HCT116 (cell line): ENCODE data around the gene DIDO1. TPM values are rescaled to one million over a fixed set of nuclear protein-coding genes. Genes with fewer than 3 reads are reported as not detected.

Source experiments
- ATAC-seq: fragments of 200-7000 bp; cut with Tn5 transposase; 2 replicates; pipeline ENCODE4 v1.9.1; 2020; ENCODE audit warnings: mild to moderate bottlenecking, moderate library complexity
- BruUV-seq: library from RNA; stranded (reverse); fragments of 400-500 nt; replicated peaks from 2 replicates; lab custom pipeline; 2021; lab: Mats Ljungman, UMichigan
- CTCF ChIA-PET: fragments of 300-600 bp; sonication (Branson Sonifier 250); formaldehyde crosslinking; loops from one replicate; lab custom pipeline; 2021; ENCODE audit warnings: antibody characterized with exemption; lab: Charles Lee
- POLR2A ChIA-PET: fragments of 300-600, 350-600 bp; sonication (Branson Sonifier 250); formaldehyde crosslinking; loops from one replicate; lab custom pipeline; 2021; ENCODE audit warnings: antibody characterized with exemption; lab: Charles Lee
- RAD21 ChIA-PET, 2 experiments: fragments of 300-600 bp; sonication (Branson Sonifier 250); formaldehyde crosslinking; loops; one replicate each; lab custom pipeline; 2023; ENCODE audit warnings: low total read pairs in 2 of 2; ENCODE audit not compliant: uncharacterized antibody in 2 of 2, unreplicated experiment in 2 of 2, low non-redundant PET in 1 of 2; lab: Charles Lee
- DNase-seq: peaks from one replicate; pipeline ENCODE4 v3.0.0-alpha.2; 2010; ENCODE audit warnings: low read depth, low spot score
- H2AFZ ChIP-seq: fragments of 200-600 bp; shearing (Covaris generic), sonication (generic); 2 replicates; pipeline ENCODE4 v1.6.1; 2017; ENCODE audit warnings: low read depth, mixed run types, mixed read lengths, antibody characterized with exemption, low read length; ENCODE audit not compliant: poor library complexity, severe bottlenecking
- H3K27ac ChIP-seq: 2 replicates; pipeline ENCODE4 v1.5.1; 2012; ENCODE audit warnings: low read depth, low read length
- H3K27me3 ChIP-seq: fragments of 200-600 bp; sonication (generic); 2 replicates; pipeline ENCODE4 v1.6.1; 2016; ENCODE audit warnings: mixed run types, low read length, mixed read lengths; ENCODE audit not compliant: insufficient read depth
- H3K36me3 ChIP-seq, 2 experiments: fragments of 200-500 bp in 1 of 2; fragments of 200-600 bp in 1 of 2; sonication (Bioruptor generic) in 1 of 2; sonication (generic) in 1 of 2; 2 replicates each; pipeline versions ENCODE4 v1.5.1 to v1.6.1; 2014 to 2016; ENCODE audit warnings: low read length in 2 of 2, inconsistent platforms in 1 of 2, mixed read lengths in 1 of 2, mixed run types in 1 of 2; ENCODE audit not compliant: insufficient read depth in 2 of 2, control insufficient read depth in 1 of 2
- H3K4me1 ChIP-seq, 2 experiments: fragments of 200-600 bp in 1 of 2; sonication (generic) in 1 of 2; 2 replicates each; pipeline versions ENCODE4 v1.5.1 to v1.6.1; 2012 to 2017; ENCODE audit warnings: low read length in 2 of 2, inconsistent platforms in 1 of 2, mild to moderate bottlenecking in 1 of 2, mixed read lengths in 1 of 2, mixed run types in 1 of 2, moderate library complexity in 1 of 2; ENCODE audit not compliant: insufficient read depth in 2 of 2, control insufficient read depth in 1 of 2
- H3K4me2 ChIP-seq: fragments of 200-600 bp; sonication (generic); 2 replicates; pipeline ENCODE4 v1.6.1; 2017; ENCODE audit warnings: mixed run types, low read length, mixed read lengths
- H3K4me3 ChIP-seq, 2 experiments: fragments of 200-600 bp in 1 of 2; sonication (generic) in 1 of 2; replicated peaks in 1 of 2; 2 replicates each; pipeline ENCODE4 v1.5.1; 2011 to 2016; ENCODE audit warnings: low read length in 2 of 2, control low read depth in 1 of 2, low read depth in 1 of 2, mild to moderate bottlenecking in 1 of 2, mixed read lengths in 1 of 2, mixed run types in 1 of 2
- H3K79me2 ChIP-seq: fragments of 200-600 bp; sonication (generic); 2 replicates; pipeline ENCODE4 v1.6.1; 2017; ENCODE audit warnings: mild to moderate bottlenecking, mixed run types, low read length, moderate library complexity, mixed read lengths; ENCODE audit not compliant: insufficient read depth
- H3K9ac ChIP-seq: fragments of 200-600 bp; sonication (generic); 2 replicates; pipeline ENCODE4 v1.6.1; 2016; ENCODE audit warnings: low read length, mixed read lengths
- H3K9me2 ChIP-seq: fragments of 200-600 bp; sonication (generic), shearing (Covaris generic); 2 replicates; pipeline ENCODE4 v1.6.1; 2017; ENCODE audit warnings: mixed run types, mild to moderate bottlenecking, moderate library complexity; ENCODE audit not compliant: insufficient read depth
- H3K9me3 ChIP-seq, 2 experiments: fragments of 200-500 bp in 1 of 2; fragments of 200-600 bp in 1 of 2; sonication (Bioruptor generic) in 1 of 2; sonication (generic) in 1 of 2; 2 replicates each; pipeline ENCODE4 v1.6.1; 2014 to 2017; ENCODE audit warnings: low read length in 2 of 2, mixed read lengths in 2 of 2, inconsistent platforms in 1 of 2, low read depth in 1 of 2, mild to moderate bottlenecking in 1 of 2, mixed run types in 1 of 2, moderate library complexity in 1 of 2; ENCODE audit not compliant: control insufficient read depth in 1 of 2, insufficient read depth in 1 of 2
- H4K20me1 ChIP-seq: fragments of 200-600 bp; sonication (generic), shearing (Covaris generic); 2 replicates; pipeline ENCODE4 v1.6.1; 2017; ENCODE audit warnings: mixed run types, mild to moderate bottlenecking, moderate library complexity; ENCODE audit not compliant: insufficient read depth
- ATF3 ChIP-seq: IDR thresholded peaks from 2 replicates; pipeline ENCODE4 v1.6.1; 2012
- CBX3 ChIP-seq: IDR thresholded peaks from 2 replicates; pipeline ENCODE4 v1.6.1; 2012; ENCODE audit warnings: low read depth
- EGR1 ChIP-seq: IDR thresholded peaks from 2 replicates; pipeline ENCODE4 v1.6.1; 2012; ENCODE audit warnings: low read depth
- ELF1 ChIP-seq: IDR thresholded peaks from 2 replicates; pipeline ENCODE4 v1.6.1; 2012; ENCODE audit warnings: low read depth, borderline replicate concordance
- EZH2phosphoT487 ChIP-seq: fragments of 200-600 bp; IDR thresholded peaks from 2 replicates; pipeline ENCODE4 v1.6.1; 2018; ENCODE audit warnings: antibody characterized with exemption, borderline replicate concordance
- FOSL1 ChIP-seq: IDR thresholded peaks from 2 replicates; pipeline ENCODE4 v1.6.1; 2012; ENCODE audit warnings: low read depth
- JUND ChIP-seq: IDR thresholded peaks from 2 replicates; pipeline ENCODE4 v1.6.1; 2012
- POLR2A ChIP-seq: IDR thresholded peaks from 2 replicates; pipeline ENCODE4 v1.7.0; 2011; ENCODE audit warnings: borderline replicate concordance; ENCODE audit not compliant: insufficient read depth, insufficient read length; ENCODE audit errors: extremely low read depth
- RAD21 ChIP-seq: IDR thresholded peaks from 2 replicates; pipeline ENCODE4 v1.6.1; 2012; ENCODE audit warnings: low read depth, mild to moderate bottlenecking
- SIN3A ChIP-seq: IDR thresholded peaks from 2 replicates; pipeline ENCODE4 v1.6.1; 2012; ENCODE audit warnings: low read depth
- SP1 ChIP-seq: IDR thresholded peaks from 2 replicates; pipeline ENCODE4 v1.6.1; 2012; ENCODE audit warnings: low read depth
- SRF ChIP-seq: IDR thresholded peaks from 2 replicates; pipeline ENCODE4 v1.6.1; 2012; ENCODE audit warnings: low read depth
- TCF7L2 ChIP-seq: IDR thresholded peaks from 2 replicates; pipeline ENCODE4 v1.7.0; 2011; ENCODE audit warnings: borderline replicate concordance, inconsistent platforms; ENCODE audit not compliant: insufficient read depth, insufficient read length; ENCODE audit errors: extremely low read depth
- YY1 ChIP-seq: IDR thresholded peaks from 2 replicates; pipeline ENCODE4 v1.6.1; 2011; ENCODE audit warnings: low read length, low read depth, moderate library complexity, mild to moderate bottlenecking; ENCODE audit not compliant: insufficient replicate concordance; ENCODE audit errors: extremely low read depth
- ZNF274 ChIP-seq: fragments of 200-500 bp; sonication (Bioruptor generic); IDR thresholded peaks from 2 replicates; pipeline ENCODE4 v1.6.1; 2014; ENCODE audit warnings: mild to moderate bottlenecking, low read depth, low read length, inconsistent platforms
- intact Hi-C: fragments of 100-400 bp; cut with micrococcal nuclease; formaldehyde crosslinking; loops from 2 replicates; pipeline ENCODE4 v1.10.0; 2022
- total RNA-seq: library from RNA; stranded (reverse); gene quantifications from one replicate; pipeline ENCODE4 v1.2.1, GENCODE V29; 2021; ENCODE audit not compliant: unreplicated experiment
- TF ChIP-seq, protein P1 (sequence below), 3 experiments: fragments of 200-600 bp in 1 of 3; sonication (generic) in 1 of 3; IDR thresholded peaks in 2 of 3; conservative IDR thresholded peaks in 1 of 3; 2 replicates each; pipeline ENCODE4 v1.5.1; 2012 to 2017; ENCODE audit warnings: low read depth in 2 of 3, low read length in 2 of 3, antibody characterized with exemption in 1 of 3, borderline replicate concordance in 1 of 3, control low read depth in 1 of 3, mild to moderate bottlenecking in 1 of 3, mixed read lengths in 1 of 3, mixed run types in 1 of 3, moderate library complexity in 1 of 3; ENCODE audit not compliant: insufficient read depth in 1 of 3

The DIDO1 gene
- total RNA-seq, 1 experiment from 2014 or later = 41.4 TPM

DNA sequence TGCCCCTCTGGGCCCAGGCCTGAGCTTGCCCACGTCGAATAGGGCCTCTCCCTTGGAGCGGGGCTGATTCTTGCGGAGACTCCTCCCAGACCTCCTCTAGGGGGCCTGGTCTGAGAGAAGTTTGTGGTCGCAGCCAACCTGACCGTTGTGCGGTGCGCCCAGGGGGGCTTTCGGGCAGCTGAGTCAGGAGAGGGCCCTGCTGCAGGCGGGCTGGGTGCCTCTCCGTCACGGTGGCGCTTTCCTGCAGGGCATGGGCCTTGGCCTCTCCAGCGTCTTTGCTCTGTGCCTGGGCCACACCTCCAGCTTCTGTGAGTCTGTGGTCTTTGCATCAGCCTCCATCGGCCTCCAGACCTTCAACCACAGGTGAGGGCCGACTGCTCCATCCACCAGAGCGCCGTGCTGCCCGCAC lies 39.1 kb upstream of the DIDO1 start (continued):
- TF ChIP-seq YY1 = no peak
- no peak for TF ChIP-seq SRF
- TF ChIP-seq TCF7L2 = no peak
- TF ChIP-seq SP1 = no peak
- no peak for TF ChIP-seq SIN3A
- TF ChIP-seq ATF3 = no peak
- TF ChIP-seq, protein P1, sequence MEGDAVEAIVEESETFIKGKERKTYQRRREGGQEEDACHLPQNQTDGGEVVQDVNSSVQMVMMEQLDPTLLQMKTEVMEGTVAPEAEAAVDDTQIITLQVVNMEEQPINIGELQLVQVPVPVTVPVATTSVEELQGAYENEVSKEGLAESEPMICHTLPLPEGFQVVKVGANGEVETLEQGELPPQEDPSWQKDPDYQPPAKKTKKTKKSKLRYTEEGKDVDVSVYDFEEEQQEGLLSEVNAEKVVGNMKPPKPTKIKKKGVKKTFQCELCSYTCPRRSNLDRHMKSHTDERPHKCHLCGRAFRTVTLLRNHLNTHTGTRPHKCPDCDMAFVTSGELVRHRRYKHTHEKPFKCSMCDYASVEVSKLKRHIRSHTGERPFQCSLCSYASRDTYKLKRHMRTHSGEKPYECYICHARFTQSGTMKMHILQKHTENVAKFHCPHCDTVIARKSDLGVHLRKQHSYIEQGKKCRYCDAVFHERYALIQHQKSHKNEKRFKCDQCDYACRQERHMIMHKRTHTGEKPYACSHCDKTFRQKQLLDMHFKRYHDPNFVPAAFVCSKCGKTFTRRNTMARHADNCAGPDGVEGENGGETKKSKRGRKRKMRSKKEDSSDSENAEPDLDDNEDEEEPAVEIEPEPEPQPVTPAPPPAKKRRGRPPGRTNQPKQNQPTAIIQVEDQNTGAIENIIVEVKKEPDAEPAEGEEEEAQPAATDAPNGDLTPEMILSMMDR (IDR thresholded peaks at IDR 0.05 in 2 of 3, conservative IDR thresholded peaks at IDR 0.05 in 1 of 3; ENCODE audit: borderline replicate concordance in 1 of 3, insufficient read depth in 1 of 3, low read depth in 2 of 3, low read length in 2 of 3) = no peak
- no peak for TF ChIP-seq ZNF274
- no peak for TF ChIP-seq FOSL1
- no peak for TF ChIP-seq JUND

DNA sequence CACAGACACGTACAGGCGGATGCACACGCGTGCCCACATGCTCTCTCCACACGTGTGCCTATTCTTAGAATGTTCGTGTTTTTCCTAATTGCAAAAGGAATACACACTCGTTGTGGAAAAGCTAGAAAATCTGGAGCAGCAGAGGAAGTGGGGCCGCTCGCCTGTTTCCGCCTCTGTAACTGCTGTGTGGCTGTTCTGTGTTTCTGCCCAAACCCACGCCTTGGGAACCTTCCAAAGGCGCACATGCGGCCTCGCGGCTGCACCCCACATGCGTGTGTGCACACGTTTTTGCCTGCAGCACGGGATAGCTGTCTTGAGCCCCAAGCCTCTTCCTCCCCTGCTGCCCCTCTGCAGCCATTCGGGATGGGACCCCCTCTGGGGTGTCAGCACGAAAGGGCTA lies 38.4 kb upstream of the DIDO1 start:
- no peaks in the 10 kb centered on the region for H3K9me3 ChIP-seq
- H3K27me3 ChIP-seq = no peaks in the 10 kb centered on the region
- H3K4me1 ChIP-seq = no peaks in the 10 kb centered on the region
- H4K20me1 ChIP-seq = no peaks in the 10 kb centered on the region
- ATAC-seq = no peak
- H3K9me2 ChIP-seq = no peaks in the 10 kb centered on the region
- H3K27ac ChIP-seq = no peak overlapping the region
- no peak overlapping the region for H3K4me2 ChIP-seq
- no peak for DNase-seq
- TF ChIP-seq CBX3 = no peak
- TF ChIP-seq SIN3A = no peak
- no peak for TF ChIP-seq RAD21
- no peak for TF ChIP-seq POLR2A
- TF ChIP-seq EZH2phosphoT487 = no peak
- no peak for TF ChIP-seq FOSL1
- no peak for TF ChIP-seq EGR1
- TF ChIP-seq ELF1 = no peak
- H3K4me3 ChIP-seq = no peak overlapping the region
- ChIA-PET CTCF (no interaction called here), POLR2A (no interaction called here), RAD21 (no interaction called here)
- BruUV-seq = no TSS peak
- peaks cover 0 to 8% of the 10 kb centered on the region in 2 experiments; a peak in 1 of 4 replicates for H3K36me3 ChIP-seq
- H2AFZ ChIP-seq = no peak overlapping the region
- intact Hi-C loops = no loop called here
- no peaks in the 10 kb centered on the region for H3K79me2 ChIP-seq
- no peak overlapping the region for H3K9ac ChIP-seq
